ENCODE data around the gene SRC.

- TF ChIP-seq SUZ12 (IDR thresholded peaks at IDR 0.05) (no peak), BHLHE40 (IDR thresholded peaks at IDR 0.05; ENCODE audit: borderline replicate concordance) (no peak), CTBP1 (IDR thresholded peaks at IDR 0.05; ENCODE audit: borderline replicate concordance) (no peak), ARNT (IDR thresholded peaks at IDR 0.05) (no peak), SP1 (IDR thresholded peaks at IDR 0.05) (no peak), TARDBP (IDR thresholded peaks at IDR 0.05) (no peak), FOXM1 (IDR thresholded peaks at IDR 0.05; ENCODE audit: borderline replicate concordance) (no peak)
Measured at GRCh38 chr20:37313546-37314091, 32.3 kb upstream of the SRC start.
